ENCODE results near the gene PTPN7. TPM values are rescaled to one million over a fixed set of nuclear protein-coding genes. Genes with fewer than 3 reads are reported as not detected.

Gene PTPN7
- total RNA-seq, 1 donor from 2014 or later: 0.44 TPM

DNA sequence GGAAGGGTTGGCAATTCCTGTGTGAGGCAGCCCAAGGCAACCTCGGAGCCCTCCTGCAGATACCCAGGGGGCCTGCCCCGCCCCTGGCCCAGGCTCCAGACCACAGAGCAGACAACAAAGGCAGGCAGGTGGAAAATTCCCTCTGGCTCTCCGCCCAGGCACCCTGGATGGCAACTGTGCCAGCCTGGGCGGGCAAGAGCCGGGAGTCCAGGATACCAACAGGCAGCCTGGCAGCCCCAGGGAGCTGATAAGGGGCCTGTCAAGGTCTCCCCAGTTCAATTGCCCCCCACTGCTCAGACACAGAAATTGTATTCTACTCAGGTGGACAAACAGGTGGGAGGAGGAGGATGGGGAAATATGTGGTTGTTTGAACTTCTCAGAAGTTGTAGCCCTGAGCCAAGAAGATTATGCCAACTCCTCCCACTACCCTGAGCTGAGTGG lies 53.1 kb downstream of the PTPN7 start:
- DNase-seq: peak; percentile 78
- intact Hi-C loops (cut with micrococcal nuclease): no loop called here
- no peaks in the 10 kb centered on the region for H3K27me3 ChIP-seq (ENCODE audit: low read depth)
- no peaks in the 10 kb centered on the region for H3K9me3 ChIP-seq (replicated peaks)
- TF ChIP-seq, protein P1, sequence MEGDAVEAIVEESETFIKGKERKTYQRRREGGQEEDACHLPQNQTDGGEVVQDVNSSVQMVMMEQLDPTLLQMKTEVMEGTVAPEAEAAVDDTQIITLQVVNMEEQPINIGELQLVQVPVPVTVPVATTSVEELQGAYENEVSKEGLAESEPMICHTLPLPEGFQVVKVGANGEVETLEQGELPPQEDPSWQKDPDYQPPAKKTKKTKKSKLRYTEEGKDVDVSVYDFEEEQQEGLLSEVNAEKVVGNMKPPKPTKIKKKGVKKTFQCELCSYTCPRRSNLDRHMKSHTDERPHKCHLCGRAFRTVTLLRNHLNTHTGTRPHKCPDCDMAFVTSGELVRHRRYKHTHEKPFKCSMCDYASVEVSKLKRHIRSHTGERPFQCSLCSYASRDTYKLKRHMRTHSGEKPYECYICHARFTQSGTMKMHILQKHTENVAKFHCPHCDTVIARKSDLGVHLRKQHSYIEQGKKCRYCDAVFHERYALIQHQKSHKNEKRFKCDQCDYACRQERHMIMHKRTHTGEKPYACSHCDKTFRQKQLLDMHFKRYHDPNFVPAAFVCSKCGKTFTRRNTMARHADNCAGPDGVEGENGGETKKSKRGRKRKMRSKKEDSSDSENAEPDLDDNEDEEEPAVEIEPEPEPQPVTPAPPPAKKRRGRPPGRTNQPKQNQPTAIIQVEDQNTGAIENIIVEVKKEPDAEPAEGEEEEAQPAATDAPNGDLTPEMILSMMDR (IDR thresholded peaks at IDR 0.05; ENCODE audit: borderline replicate concordance): no peak
- no peak overlapping the region for H3K4me3 ChIP-seq
- H3K36me3 ChIP-seq: no peaks in the 10 kb centered on the region
- H3K27ac ChIP-seq (replicated peaks): peak overlapping the region; percentile 94
- peaks cover 41% of the 10 kb centered on the region for H3K4me1 ChIP-seq

GRCh38 chr1:202106340-202107254 lies 53.8 kb downstream of the PTPN7 start:
- Histone ChIP-seq H3K36me3 (no peaks in the 10 kb centered on the region), H3K9me3 (replicated peaks) (no peaks in the 10 kb centered on the region), H3K4me1 (peaks cover 38% of the 10 kb centered on the region), H3K4me3 (no peak overlapping the region), H3K27ac (replicated peaks) (peak overlapping the region; percentile 94), H3K27me3 (ENCODE audit: low read depth) (no peaks in the 10 kb centered on the region)
- no peak for DNase-seq
- intact Hi-C loops (cut with micrococcal nuclease): no loop called here
- TF ChIP-seq, protein P1 (IDR thresholded peaks at IDR 0.05; ENCODE audit: borderline replicate concordance): no peak

GRCh38 chr1:202105571-202106339 lies 54.6 kb downstream of the PTPN7 start:
- Histone ChIP-seq H3K27ac (replicated peaks) (no peak overlapping the region), H3K4me3 (no peak overlapping the region), H3K4me1 (peaks cover 38% of the 10 kb centered on the region), H3K27me3 (ENCODE audit: low read depth) (no peaks in the 10 kb centered on the region), H3K9me3 (replicated peaks) (no peaks in the 10 kb centered on the region), H3K36me3 (no peaks in the 10 kb centered on the region)
- TF ChIP-seq, protein P1 (IDR thresholded peaks at IDR 0.05; ENCODE audit: borderline replicate concordance): no peak
- intact Hi-C loops (cut with micrococcal nuclease): no loop called here
- no peak for DNase-seq

GRCh38 chr1:202104073-202104472 lies 56.3 kb downstream of the PTPN7 start:
- Histone ChIP-seq H3K4me3 (no peak overlapping the region), H3K36me3 (no peaks in the 10 kb centered on the region), H3K4me1 (peaks cover 31% of the 10 kb centered on the region), H3K27ac (replicated peaks) (no peak overlapping the region), H3K27me3 (ENCODE audit: low read depth) (no peaks in the 10 kb centered on the region), H3K9me3 (replicated peaks) (no peaks in the 10 kb centered on the region)
- TF ChIP-seq, protein P1 (IDR thresholded peaks at IDR 0.05; ENCODE audit: borderline replicate concordance): no peak
- no peak for DNase-seq
- intact Hi-C loops (cut with micrococcal nuclease): no loop called here

GRCh38 chr1:202101184-202101583 lies 59.2 kb downstream of the PTPN7 start:
- no peak for DNase-seq
- H3K36me3 ChIP-seq: no peaks in the 10 kb centered on the region
- H3K27me3 ChIP-seq (ENCODE audit: low read depth): no peaks in the 10 kb centered on the region
- no peaks in the 10 kb centered on the region for H3K9me3 ChIP-seq (replicated peaks)
- H3K27ac ChIP-seq (replicated peaks): no peak overlapping the region
- intact Hi-C loops (cut with micrococcal nuclease): no loop called here
- TF ChIP-seq, protein P1 (IDR thresholded peaks at IDR 0.05; ENCODE audit: borderline replicate concordance): no peak
- H3K4me1 ChIP-seq: peaks cover 6% of the 10 kb centered on the region
- H3K4me3 ChIP-seq: no peak overlapping the region

Other genes with a start within 250 kb of the PTPN7 start
- 9.2 TPM for gene LMOD1, start 214.1 kb downstream of the PTPN7 start, total RNA-seq
- gene TIMM17A, start 205.1 kb downstream of the PTPN7 start, total RNA-seq: 87.5 TPM
- 16.6 TPM for gene RNPEP, start 178.0 kb downstream of the PTPN7 start, total RNA-seq
- 0.60 TPM for gene ELF3, start 150.0 kb downstream of the PTPN7 start, total RNA-seq
- gene GPR37L1, start 37.7 kb downstream of the PTPN7 start, total RNA-seq: 0.05 TPM
- gene ARL8A, start 15.9 kb downstream of the PTPN7 start, total RNA-seq: 64.7 TPM
- 0.60 TPM for gene LGR6, start 33.2 kb upstream of the PTPN7 start, total RNA-seq
- 11.8 TPM for gene UBE2T, start 181.3 kb upstream of the PTPN7 start, total RNA-seq
- gene PPP1R12B, start 188.1 kb upstream of the PTPN7 start, total RNA-seq: 706 TPM